ENCODE results near the gene SLC12A7.

GRCh38 chr5:1089621-1090040, 22.2 kb downstream of the SLC12A7 start:
- TF ChIP-seq CTCF (IDR thresholded peaks at IDR 0.05): no peak
- TF ChIP-seq POLR2A (IDR thresholded peaks at IDR 0.05): no peak
